Suprapubic skin (tissue), 4 donors: Measurements from ENCODE around the gene HDGFL2.

Source experiments
- CTCF ChIP-seq, 2 donors: fragments of 200-600 bp in 1 of 2; fragments of 450-650 bp in 1 of 2; sonication (generic) in 1 of 2; IDR thresholded peaks; one replicate each; pipeline ENCODE4 v1.5.1; 2016 to 2019; ENCODE audit warnings: antibody characterized with exemption in 2 of 2, mild to moderate bottlenecking in 1 of 2, moderate library complexity in 1 of 2
- EP300 ChIP-seq: sonication (generic); formaldehyde crosslinking; IDR thresholded peaks from one replicate; pipeline ENCODE4 v1.6.1; 2017; ENCODE audit warnings: antibody characterized with exemption
- POLR2A ChIP-seq, 2 donors: fragments of 450-650 bp; IDR thresholded peaks; one replicate each; pipeline ENCODE4 v1.6.1; 2017; ENCODE audit warnings: antibody characterized with exemption in 2 of 2, mild to moderate bottlenecking in 2 of 2, moderate library complexity in 2 of 2
- POLR2AphosphoS5 ChIP-seq, 3 donors: sonication (generic); formaldehyde crosslinking; IDR thresholded peaks; one replicate each; pipeline ENCODE4 v1.6.1; 2017; ENCODE audit warnings: antibody characterized with exemption in 3 of 3

GRCh38 chr19:4519172-4519496 lies 47.0 kb downstream of the HDGFL2 start:
- TF ChIP-seq CTCF (IDR thresholded peaks at IDR 0.05) = no peak
- no peak for TF ChIP-seq POLR2A (IDR thresholded peaks at IDR 0.05)
- TF ChIP-seq EP300 = no peak
- no peak for TF ChIP-seq POLR2AphosphoS5 (IDR thresholded peaks at IDR 0.05)
